Activated T-cell treated with anti-CD3 and anti-CD28 coated beads for 48 hours (primary cell): ENCODE measurements around the gene YIPF2.

Experiments used
- DNase-seq: peaks from one replicate; pipeline ENCODE4 v3.0.0-alpha.2; 2020; ENCODE audit warnings: low read depth

The YIPF2 gene

GRCh38 chr19:10936661-10937084, 8.2 kb upstream of the YIPF2 start:
- no peak for DNase-seq

DNA sequence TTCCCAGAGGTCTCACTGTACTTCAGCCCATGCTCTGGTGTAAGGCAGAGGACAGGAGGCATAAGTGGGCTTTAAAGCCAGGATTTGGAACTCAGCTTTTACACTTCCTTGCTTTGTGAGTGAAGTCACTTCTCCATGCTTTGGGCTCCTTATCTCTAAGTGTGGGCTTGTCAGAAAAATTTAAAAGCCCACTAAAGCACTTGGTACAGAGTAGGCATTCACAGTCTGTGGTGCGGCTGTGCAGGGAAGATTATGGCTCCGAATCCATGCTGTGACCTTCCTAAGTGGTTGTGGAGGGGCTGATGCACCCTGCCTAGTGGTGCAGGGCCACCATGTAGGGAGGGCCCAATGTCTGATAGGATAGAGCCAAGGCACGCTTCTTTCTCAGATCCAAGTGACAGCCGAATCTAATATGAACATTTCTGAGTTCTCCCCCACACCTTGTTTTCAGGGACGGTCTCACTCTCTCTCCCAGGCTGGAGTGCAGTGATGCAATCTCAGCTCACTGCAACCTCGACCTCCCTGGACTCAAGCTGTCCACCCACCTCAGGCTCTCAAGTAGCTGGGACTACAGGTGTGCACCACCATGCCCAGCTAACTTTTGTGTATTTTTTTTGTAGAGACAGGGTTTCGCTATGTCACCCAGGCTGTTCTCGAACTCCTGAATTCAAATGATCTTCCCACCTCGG, 7.1 kb upstream of the YIPF2 start:
- DNase-seq: no peak

- DNase-seq: no peak
These were observed 959 bp upstream of the YIPF2 start for GRCh38 chr19:10929402-10929794.

DNA sequence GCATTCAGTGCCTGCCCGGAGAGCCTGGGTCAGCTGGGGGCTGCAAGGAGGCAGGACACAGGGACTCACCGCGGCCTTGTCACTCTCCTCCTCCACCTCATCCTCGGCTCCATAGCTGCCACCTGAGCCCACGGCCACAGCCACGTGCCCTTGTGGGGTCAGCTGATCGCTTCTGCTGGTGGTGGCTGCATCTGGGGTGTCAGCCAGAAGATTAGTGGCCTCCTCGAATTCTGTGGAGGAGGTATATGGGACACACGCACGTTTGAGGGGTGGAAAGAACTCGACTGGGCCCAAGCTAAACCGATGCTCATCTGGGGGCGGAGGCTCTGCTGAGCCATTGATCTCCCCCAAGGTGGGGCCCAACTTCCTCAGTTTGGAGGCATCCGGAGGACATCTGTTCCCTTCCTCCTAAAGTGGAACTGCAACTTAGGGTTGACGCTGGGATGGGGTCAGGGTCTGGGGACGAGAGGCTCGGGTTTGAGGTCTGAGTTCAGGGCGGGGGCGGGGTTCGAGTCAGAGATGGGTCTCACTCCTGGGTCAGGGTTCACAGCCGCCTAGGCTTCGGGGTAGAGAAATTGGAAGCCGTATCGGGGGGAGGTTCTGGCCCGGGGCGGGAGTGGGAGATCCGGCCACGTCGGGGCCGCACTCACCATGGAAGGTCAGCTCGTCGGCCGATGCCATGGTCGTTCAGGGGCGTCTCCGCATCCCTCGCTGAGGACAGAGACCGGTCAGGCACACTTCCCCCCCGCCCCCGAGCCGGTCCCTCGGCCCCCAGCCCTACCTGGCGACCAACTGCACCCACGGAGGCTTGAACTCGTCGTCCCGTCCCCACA, 493 bp downstream of the YIPF2 start:
- no peak for DNase-seq

DNA sequence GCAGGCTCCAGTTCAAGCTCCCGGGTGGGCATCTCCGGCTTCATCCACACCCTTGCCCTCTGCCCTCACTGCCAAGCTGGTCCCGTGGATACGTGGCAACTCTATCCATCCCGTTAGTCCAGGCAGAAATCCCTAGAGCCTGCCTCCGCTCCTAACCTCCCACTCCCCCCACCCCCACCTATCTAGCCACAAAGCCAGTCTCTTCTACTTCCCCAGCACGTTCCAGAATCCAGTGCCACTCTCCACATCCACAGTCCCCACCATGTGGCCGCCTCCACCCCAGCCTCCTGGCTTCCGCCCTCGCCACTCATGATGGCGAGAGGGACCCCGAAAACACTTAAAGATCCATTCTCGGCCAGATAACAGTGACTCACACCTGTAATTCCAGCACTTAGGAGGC, 3.8 kb downstream of the YIPF2 start:
- no peak for DNase-seq

DNA sequence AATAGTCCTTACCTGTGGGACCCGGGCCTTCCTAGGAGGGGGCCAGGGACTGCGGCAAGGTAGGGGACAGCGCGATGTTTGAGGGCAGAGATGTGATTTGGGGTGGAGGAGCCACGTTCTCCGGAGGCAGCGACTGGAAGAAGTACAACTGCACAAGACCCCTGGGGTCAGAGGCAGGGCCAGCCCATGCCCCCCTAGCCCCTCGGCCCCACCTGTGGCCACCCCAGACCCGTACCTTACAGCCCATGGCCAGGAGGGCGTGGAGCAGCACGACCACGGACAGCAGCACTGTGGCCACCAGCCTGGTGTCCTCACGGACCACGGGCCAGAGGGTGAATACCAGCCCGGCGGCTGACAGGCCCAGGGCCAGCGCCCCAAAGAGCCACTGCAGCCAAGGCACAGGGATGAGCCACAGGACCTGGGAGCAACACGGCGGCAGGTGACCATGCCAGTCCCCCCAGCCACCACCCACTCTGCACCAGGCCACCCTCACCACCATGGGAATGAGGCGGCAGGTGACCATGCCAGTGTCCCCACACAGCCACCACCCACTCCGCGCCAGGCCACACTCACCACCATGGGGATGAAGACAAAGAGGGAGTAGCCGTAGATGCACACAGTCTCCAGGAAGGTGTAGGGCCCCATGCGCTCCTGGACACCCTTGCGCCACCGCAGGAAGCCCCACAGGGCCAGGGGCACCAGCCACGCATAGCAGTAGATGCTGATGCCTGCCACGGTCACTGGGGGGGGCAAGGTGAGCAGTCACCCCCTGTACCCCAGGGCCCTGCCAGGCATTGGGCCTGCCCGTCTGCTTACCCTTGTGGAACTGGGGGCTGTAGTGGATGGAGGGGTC, 5.0 kb downstream of the YIPF2 start:
- no peak for DNase-seq

GRCh38 chr19:10922638-10923014, 5.8 kb downstream of the YIPF2 start:
- DNase-seq: no peak

DNA sequence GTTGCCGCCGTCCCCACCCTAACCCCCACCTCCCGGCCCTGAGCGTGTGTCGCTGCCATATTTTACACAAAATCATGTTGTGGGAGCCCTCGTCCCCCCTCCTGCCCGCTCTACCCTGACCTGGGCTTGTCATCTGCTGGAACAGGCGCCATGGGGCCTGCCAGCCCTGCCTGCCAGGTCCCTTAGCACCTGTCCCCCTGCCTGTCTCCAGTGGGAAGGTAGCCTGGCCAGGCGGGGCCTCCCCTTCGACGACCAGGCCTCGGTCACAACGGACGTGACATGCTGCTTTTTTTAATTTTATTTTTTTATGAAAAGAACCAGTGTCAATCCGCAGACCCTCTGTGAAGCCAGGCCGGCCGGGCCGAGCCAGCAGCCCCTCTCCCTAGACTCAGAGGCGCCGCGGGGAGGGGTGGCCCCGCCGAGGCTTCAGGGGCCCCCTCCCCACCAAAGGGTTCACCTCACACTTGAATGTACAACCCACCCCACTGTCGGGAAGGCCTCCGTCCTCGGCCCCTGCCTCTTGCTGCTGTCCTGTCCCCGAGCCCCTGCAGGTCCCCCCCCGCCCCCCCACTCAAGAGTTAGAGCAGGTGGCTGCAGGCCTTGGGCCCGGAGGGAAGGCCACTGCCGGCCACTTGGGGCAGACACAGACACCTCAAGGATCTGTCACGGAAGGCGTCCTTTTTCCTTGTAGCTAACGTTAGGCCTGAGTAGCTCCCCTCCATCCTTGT, 6.4 kb downstream of the YIPF2 start:
- DNase-seq: no peak

DNA sequence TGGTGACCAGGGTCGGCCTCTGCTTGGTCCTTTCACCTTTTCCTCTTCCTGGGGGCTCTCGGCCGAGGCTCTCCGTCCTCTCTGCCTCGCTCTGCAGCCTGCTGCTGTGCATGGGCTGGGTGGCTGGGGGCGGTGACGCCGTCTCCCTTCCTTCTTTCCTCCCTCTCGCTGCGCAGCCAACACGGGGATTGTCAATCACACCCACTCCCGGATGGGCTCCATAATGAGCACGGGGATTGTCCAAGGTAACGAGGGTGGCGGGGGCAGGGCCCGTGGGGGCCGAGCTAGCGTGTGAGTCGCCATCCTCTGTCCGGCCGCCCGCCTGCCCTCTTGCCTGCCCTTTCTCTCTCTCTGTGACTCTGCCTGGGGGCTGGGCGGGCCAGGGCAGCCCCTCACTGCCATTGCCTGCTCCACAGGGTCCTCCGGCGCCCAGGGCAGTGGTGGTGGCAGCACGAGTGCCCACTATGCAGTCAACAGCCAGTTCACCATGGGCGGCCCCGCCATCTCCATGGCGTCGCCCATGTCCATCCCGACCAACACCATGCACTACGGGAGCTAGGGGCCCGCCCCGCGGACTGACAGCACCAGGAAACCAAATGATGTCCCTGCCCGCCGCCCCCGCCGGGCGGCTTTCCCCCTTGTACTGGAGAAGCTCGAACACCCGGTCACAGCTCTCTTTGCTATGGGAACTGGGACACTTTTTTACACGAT, 7.1 kb downstream of the YIPF2 start:
- no peak for DNase-seq

DNA sequence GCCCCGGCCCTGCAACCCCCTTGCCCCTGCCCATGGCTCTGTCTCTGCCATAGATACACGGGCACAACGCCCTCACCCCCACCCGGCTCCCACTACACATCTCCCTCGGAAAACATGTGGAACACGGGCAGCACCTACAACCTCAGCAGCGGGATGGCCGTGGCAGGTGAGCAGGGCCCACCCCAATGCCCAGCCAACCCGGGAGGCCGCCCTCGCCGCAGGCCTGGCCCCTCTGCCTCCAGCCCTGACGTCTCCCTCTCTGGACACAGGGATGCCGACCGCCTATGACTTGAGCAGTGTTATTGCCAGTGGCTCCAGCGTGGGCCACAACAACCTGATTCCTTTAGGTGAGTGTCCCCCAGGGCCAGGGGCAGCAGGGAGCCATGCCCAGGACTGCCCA, 7.7 kb downstream of the YIPF2 start:
- DNase-seq: no peak

DNA sequence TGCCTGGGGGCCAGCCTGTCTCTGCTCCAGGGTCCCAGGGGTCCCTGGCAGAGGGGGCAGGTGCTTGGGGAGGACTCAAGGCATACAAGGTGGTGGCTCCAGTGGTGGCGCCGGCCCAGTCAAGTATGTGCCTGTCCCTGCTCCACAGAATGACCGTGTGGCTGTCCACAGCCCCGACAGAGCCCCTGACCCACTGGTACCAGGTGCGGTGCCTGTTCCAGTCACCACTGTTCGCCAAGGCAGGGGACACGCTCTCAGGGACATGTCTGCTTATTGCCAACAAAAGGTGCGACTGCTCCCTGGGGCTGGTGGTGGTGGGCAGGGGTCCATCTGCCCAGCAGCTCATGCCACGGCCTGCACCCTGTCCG, 8.2 kb downstream of the YIPF2 start:
- no peak for DNase-seq

DNA sequence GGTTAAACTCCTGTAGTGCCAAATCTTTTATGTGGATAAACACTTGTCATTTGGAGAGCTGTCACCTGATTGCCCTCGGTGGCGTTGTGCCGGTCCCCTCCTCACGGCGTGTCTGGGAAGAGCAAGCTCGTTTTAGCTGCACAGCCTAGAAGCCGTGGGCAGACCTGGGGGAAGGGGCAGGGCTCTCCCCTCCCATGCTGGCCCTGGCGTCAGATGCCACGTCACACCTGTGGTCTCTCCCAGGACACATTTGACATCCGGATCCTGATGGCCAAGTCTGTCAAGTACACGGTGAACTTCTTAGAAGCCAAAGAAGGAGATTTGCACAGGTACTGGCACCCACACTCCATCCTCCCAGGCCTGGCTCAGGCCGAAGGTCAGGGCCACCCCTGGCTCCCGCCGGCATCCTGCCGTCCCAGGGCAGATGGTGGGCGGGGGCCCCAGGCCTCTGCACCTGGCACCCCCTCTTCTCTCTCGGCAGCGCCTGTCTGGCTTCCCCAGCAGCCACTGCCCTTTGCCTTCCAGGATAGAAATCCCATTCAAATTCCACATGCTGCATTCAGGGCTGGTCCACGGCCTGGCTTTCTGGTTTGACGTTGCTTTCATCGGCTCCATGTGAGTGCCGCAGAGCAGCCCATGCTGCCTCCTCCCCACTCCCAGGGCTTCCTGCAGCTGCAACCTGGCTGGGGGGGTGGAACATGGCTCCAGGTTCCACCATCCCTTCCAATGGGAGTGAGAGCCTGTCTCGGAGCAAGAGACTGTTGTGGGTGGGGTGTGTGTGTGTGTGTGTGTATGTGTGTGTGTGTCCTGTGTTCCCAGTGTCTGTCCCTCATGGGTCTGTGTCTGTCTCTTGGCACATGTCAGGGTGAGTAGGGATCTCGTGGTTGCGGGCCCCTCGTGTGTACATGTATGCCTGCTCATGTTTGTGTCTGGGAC, 8.8 kb downstream of the YIPF2 start:
- DNase-seq: no peak

- DNase-seq: no peak
These were observed 10.1 kb downstream of the YIPF2 start for GRCh38 chr19:10918359-10918758.

GRCh38 chr19:10916602-10917001, 11.8 kb downstream of the YIPF2 start:
- DNase-seq: no peak

- no peak for DNase-seq
These were observed 13.0 kb downstream of the YIPF2 start for GRCh38 chr19:10915130-10916091.

DNA sequence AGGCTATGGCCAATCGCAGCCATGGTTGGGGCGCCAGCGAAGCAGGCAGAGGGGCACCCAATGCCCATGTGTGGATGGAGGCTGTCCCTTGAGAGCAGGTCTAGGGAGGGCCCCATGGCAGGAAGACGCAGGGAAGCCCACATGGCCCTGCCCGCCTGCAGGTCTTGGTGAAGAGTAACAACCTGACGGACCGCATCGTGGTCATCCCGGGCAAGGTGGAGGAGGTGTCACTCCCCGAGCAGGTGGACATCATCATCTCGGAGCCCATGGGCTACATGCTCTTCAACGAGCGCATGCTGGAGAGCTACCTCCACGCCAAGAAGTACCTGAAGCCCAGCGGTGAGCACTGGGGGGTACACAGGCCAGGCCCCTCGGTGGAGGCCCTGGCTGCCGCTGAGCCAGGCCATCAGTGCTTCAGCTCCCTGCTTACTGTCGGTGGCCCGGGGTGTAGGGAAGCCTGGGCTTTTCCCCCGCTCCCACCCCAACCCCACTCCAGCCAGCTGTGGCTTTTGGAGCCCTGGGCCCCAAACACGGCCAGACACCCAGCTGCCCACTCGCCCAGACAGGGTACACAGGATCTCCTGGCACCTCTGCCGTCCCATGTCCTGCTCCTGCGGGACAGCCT, 14.6 kb downstream of the YIPF2 start:
- DNase-seq: no peak

- no peak for DNase-seq
These were observed 15.8 kb downstream of the YIPF2 start for GRCh38 chr19:10912619-10913018.

GRCh38 chr19:10911579-10912363, 16.7 kb downstream of the YIPF2 start:
- DNase-seq: no peak
